GM12874 (cell line): ENCODE data around the gene ADAMTS14.

Source experiments
- CTCF ChIP-seq: IDR thresholded peaks from 2 replicates; pipeline ENCODE4 v1.5.1; 2011; ENCODE audit warnings: low read depth, mild to moderate bottlenecking, control low read depth, low read length, moderate library complexity; ENCODE audit not compliant: insufficient read depth

ADAMTS14 gene

GRCh38 chr10:70655316-70655715, 17.0 kb upstream of the ADAMTS14 start:
- TF ChIP-seq CTCF = no peak

- no peak for TF ChIP-seq CTCF
These were observed 15.8 kb upstream of the ADAMTS14 start for GRCh38 chr10:70656489-70656888.

- TF ChIP-seq CTCF = no peak
These were observed 15.3 kb upstream of the ADAMTS14 start for GRCh38 chr10:70657041-70657440.

- TF ChIP-seq CTCF = no peak
These were observed 13.6 kb upstream of the ADAMTS14 start for GRCh38 chr10:70658582-70659136.

- TF ChIP-seq CTCF = no peak
These were observed 13.0 kb upstream of the ADAMTS14 start for GRCh38 chr10:70659306-70659705.

DNA sequence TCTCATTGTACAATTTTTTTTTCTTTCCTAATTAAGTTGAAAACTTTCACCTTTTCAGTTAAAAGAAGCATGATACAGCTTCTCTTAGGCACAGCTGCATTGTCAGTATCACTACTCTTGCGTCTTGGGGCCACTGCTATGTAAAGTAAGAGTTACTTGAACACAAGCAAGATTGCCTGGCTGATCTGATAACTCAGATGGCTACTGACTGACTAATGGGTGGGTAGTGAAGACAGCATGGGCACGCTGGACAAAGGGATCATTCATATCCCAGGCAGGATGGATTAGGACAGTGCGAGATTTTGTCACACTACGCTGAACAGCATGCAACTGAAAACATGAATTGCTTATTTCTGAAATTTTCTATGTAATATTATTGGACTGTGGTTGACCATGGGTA, 11.6 kb upstream of the ADAMTS14 start:
- TF ChIP-seq CTCF = no peak

- TF ChIP-seq CTCF = no peak
These were observed 10.5 kb upstream of the ADAMTS14 start for GRCh38 chr10:70661623-70662361.
